Activated CD8-positive, alpha-beta memory T cell treated with anti-CD3 and anti-CD28 coated beads, Interleukin-2, amount 50 U/mL, for 1 hour (primary cell): Measurements from ENCODE around the gene CDIP1.

Source experiments
- DNase-seq: peaks from one replicate; pipeline ENCODE4 v3.0.0-alpha.2; 2020; ENCODE audit errors: extremely low read depth

Gene CDIP1

GRCh38 chr16:4514606-4515005, 24.0 kb downstream of the CDIP1 start:
- no peak for DNase-seq

DNA sequence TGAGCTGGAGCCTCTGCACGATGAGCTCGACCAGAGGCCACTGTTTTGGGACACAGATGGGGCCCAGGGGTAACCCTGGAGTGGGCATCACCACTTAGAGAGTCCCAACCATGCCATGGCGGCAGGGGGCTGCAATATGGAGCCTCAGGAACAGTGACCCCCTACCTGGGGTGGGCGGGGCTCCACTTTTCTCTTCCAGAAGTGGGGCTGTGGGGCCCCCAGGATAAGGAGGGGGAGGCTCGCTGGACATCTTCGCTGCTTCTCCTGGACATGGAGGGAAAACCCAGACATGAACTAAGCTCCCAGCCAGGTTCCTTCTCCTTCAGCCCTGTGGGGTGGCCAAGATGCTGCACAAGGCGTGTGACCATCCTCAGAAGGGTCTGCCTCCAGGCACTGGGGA, 24.7 kb downstream of the CDIP1 start:
- no peak for DNase-seq

- DNase-seq: no peak
These were observed 25.3 kb downstream of the CDIP1 start for GRCh38 chr16:4513086-4513860.

GRCh38 chr16:4512473-4512872, 26.1 kb downstream of the CDIP1 start:
- no peak for DNase-seq

DNA sequence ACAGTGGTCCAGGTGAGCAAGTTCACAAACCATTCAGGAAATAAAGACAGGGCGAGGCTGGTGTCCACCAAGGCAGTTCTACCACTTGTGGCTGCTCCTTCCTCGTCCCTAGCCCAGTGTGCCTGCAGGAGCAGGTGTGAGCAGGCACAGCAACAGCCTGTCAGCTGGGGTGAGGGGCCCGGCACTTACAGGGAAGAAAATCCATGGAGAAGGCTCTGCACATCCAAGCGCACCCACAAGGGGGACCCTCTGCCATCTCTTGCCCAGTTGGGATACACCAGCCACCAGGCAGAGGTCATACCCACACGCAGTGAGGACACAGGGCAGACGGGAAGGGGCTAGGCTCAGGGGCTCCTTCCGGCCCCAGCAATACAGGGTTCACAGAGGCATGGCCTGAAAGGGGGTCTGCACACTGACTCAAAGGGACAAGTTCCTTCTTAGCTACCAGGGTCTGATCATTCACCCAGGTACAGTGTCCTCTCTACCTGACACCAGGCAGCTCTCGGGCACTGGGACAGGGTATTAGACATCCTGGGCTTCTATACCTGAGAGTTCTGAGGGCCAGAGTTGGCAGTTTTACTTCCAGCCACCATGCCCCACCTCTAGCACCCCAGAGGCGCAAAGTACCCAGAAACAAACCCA, 27.0 kb downstream of the CDIP1 start:
- DNase-seq: no peak

DNA sequence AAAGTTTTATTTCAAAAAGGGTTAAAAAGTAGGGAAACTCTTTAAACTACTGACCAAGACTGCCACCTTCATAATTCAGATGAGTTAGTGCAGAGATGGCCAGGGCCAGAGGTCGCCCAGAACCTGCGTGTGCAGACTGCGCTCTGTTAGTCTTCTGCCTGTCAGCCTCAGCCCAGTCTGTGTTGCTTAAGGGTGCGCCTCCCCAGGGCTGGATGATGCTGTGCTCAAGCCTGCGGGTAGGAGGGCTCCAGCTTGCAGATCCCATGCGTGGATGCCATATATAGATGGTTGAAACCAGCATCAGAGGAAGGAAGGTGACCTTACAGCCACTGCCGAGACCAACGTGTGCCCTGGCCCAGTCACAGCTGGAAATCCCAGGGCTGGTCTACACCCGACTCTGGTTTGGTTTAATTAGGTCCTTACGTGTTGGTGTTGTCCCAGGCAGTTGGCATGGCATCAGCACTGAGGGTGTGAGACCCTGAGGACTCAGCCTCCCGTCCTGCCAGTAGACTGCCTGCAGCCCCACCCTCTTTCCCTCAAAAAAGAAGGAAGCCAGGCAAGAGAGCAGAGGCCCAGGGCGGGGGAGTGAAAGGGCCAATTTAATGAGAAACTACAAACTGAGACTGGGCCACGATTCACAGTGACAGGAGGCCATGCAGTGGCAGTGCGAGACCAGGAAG, 27.7 kb downstream of the CDIP1 start:
- no peak for DNase-seq

- DNase-seq: no peak
These were observed 28.4 kb downstream of the CDIP1 start for GRCh38 chr16:4510131-4510530.

GRCh38 chr16:4509420-4509819, 29.2 kb downstream of the CDIP1 start:
- DNase-seq: no peak

GRCh38 chr16:4508806-4509205, 29.8 kb downstream of the CDIP1 start:
- no peak for DNase-seq

- no peak for DNase-seq
These were observed 30.8 kb downstream of the CDIP1 start for GRCh38 chr16:4507588-4508345.

DNA sequence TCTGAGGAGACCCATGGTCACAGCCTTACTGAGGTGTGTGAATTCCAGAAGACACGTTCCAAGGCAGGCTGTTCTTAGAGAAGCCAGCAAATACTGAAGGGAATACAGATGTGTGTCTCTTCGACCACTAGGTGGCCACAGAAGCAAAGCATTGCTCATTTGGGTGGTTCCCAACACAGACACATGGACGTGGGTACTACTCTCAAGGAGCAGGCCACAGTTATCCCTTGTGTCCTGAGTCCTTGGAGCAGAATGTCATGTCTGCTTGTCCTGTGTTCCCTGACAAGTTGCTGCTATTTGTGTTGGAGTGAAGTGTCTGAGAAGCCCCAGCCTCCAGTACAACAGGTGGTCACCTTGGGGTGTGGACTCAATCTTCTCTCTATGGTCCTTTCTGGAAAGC, 32.1 kb downstream of the CDIP1 start:
- peak; percentile 20 for DNase-seq

DNA sequence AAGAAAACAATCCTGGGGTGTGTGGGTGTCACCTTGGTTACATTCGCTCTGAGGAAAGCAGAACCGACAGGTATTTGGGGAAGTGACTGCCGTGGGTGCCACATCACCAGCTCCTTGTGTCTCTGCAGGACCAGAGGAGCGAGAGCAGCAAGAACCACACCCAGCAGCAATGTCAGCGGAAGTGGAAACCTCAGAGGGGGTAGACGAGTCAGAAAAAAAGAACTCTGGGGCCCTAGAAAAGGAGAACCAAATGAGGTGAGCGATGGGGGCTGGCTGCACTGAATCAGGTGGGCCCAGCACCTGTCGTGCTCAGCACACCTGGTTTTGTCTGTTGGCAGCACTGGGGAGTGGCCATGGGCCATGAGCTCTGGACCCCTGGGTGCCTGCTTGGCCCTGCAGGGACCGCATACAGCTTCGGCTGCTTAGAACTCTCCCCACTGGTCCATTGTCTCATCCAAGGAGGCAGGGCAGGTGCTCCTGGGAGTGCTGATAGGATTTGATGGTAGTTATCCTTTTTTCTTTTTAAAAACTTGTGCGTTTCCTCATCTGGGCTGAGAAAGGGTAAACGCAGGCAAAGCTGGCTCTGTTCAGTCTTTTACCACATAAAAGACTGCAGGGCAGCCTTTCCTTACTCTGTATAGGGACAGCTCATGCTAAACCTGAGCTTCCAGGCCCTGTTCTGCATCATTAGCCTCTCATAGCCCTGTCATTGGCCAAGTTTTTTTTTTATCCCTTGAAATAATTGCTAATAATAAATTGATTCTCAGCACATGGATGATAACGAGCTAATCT, 33.0 kb downstream of the CDIP1 start:
- DNase-seq: peak; percentile 81

DNA sequence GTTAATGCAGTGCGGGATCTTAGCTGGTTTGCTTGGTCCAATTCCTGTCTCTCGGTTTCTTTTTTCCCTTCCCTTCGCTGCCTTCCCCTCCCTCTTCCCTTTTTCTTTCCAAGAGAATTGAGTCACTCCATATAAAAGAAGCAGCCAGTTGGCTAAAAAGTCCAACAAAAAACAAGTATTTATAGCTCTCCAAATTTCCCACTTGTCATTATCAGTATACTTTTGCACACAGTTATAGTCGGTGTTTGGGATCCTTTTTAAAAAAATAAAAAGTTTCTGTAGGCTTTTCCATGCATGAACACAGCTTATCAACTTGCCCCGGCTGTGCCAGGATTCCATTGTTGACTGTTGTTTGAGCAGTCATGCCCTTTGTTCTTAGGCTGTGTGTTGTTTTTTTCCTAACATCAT, 37.5 kb downstream of the CDIP1 start:
- no peak for DNase-seq

DNA sequence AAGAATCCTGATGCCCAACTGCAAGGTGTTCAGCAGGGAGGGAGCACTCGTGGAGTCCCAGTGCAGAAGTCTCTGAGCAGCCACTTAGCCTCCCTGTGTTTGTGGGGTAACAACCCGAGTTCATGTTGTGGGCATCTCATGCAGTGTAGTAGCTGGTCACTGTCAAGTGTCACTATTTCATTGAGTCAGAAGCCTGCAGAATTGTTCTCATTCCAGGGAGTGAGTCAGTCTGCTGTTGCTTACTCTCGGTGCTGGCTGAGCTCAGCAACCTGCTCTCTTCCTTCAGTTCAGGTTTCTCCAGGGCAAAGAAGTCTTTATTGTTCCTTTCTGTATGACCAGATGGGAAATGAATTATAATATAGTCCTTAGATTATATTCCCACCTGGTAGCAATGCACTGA, 38.3 kb downstream of the CDIP1 start:
- DNase-seq: no peak

- DNase-seq: no peak
These were observed 39.4 kb downstream of the CDIP1 start for GRCh38 chr16:4499196-4499555.

DNA sequence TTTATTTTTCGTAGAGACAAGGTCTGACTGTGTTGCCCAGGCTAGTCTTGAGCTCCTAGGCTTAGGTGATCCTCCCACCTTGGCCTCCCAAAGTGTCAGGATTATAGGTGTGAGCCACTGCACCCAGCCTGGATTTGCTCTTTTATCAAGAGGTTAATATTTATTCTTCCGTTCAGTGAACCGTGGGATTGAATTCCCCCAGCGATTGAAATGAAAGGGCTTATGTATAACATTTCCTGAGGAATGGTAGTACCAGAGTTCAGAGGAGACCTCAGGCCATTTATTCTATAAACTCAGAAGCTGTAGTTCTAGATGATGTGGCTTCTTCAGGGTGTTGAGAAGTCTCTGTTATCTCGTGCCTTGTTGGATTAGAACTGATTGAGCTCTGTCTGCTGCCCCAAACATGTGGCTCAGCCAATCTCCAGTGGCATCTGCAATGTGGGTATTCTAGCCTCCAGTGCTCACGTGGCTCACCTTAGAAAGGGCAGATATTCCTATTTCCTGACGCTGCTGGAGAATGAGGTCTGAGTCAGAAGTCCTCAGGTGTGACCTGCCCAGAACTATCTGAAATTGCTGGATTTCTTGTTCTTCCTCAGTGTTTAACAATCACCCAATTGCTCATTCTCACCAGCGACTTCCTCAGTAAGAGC, 39.9 kb downstream of the CDIP1 start:
- no peak for DNase-seq

DNA sequence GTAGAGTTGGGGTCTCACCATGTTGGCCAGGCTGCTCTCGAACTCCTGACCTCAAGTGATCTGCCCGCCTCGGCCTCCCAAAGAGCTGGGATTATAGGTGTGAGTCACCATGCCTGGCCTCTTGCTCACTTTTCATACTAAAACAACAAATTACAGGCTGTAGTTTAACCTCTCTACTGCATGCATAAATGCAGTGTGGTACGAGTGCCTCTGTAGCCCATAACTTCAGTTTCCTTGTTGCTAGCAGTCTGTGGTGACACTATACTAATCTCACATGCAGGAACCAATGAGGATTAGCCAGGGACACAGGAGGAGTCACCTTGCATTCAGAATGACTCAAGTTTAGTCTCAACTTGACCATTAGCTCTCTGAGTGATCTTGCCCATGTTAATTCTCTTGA, 42.3 kb downstream of the CDIP1 start:
- no peak for DNase-seq

GRCh38 chr16:4495766-4496165, 42.8 kb downstream of the CDIP1 start:
- DNase-seq: no peak

DNA sequence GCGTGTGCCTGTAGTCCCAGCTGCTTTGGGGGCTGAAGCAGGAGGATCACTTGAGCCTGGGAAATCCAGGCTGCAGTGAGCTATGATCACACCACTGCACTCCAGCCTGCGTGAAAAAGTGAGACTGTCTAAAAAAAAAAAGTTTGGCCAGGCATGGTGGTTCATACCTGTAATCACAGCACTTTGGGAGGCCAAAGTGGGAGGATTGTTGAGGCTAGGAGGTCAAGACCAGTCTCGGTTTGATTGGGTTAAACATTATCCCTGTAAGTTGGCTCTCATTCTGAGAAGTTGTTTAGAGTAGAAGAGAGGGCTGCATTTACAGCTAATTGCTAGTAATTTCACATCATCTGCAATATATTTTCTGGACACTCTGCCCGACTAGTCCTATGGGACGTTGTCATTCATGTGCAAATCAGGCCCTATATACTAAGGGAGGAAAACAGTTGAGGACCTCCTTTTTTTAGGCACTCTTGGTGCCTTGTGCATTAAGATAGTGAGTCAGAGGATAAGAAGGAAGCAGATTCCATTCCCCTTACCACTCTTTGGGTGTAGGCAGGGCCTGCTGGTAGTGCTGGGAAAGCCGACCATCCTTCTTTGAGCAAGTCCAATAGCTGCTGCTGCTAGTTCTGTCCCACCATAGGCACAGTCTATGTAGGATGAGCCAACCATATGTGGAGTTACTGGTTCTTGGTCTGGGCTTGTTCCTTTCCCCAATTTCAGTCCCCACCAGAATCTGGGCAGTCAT, 43.7 kb downstream of the CDIP1 start:
- DNase-seq: no peak

DNA sequence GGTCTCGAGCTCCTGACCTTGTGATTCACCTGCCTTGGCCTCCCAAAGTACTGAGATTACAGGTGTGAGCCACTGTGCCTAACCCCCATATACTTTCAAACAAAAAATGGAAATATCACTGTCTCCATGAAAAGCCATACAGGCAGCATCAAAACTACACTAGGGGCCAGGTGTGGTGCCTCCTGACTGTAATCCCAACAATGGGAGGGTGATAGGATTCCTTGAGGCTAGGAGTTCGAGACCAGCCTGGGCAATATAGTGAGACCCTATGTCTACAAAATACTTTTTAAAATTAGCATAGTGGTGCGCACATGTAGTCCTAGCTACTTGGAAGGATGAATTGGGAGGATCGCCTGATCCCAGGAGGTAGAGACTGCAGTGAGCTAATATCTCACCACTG, 46.7 kb downstream of the CDIP1 start:
- no peak for DNase-seq
